ENCODE results near the gene AHRR.

The AHRR gene

DNA sequence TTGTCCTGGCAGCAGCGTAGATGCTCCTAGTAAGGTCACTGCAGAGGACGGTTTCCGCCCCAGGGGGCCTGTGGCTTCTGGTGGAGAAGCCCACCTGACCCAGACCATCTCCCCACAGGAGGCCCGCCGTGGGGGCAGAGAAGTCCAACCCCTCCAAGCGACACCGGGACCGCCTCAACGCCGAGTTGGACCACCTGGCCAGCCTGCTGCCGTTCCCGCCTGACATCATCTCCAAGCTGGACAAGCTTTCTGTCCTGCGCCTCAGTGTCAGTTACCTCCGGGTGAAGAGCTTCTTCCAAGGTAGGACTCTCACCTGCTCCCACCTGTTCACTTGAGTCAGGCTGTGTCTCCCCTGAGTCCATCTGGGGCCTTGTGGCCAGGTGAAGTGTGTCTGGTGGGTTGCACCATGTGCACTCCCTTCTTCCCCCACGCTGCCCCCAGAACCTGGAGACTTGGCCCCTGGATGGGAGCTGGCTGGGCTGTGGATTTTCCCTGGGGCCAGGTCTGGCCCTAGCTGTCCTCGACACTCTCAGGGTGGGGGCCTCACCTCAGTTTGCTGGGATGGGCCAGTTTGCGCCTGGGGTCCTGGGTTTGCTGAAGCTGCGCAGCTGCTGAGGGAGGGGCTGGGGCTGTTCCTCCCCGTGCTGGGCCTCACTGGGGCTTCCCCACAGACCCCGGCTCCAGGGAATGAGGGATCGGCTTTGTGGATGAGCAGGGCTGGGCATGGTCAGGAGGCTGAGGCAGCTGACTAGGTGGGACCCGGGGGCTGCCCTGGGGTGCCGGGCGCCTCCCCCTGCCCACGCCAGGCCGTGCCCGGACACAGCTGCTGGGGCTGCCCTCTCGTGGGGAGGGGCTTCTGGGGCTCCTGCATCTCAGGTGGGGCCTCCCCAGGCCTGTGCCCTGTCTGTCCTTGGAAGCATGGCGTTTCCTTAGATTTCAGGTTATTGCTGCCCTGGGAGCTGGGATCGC lies 32.4 kb downstream of the AHRR start:
- Histone ChIP-seq H2AFZ (ENCODE audit: low read length) (no peak overlapping the region), H3K27ac (ENCODE audit: low read depth, low read length, poor library complexity, severe bottlenecking) (no peak overlapping the region), H3K79me2 (ENCODE audit: insufficient read depth, low read length) (no peaks in the 10 kb centered on the region), H3K9ac (ENCODE audit: low read length) (no peak overlapping the region), H3K9me3 (ENCODE audit: low read length) (no peaks in the 10 kb centered on the region), H3F3A (ENCODE audit: insufficient read depth, low read length) (no peaks in the 10 kb centered on the region), H3K4me3 (ENCODE audit: low read depth, low read length, poor library complexity, severe bottlenecking) (no peak overlapping the region), H3K9me2 (ENCODE audit: low read depth, low read length) (no peaks in the 10 kb centered on the region), H4K20me1 (ENCODE audit: insufficient read depth, low read length) (no peaks in the 10 kb centered on the region), H3K4me2 (ENCODE audit: low read length) (no peak overlapping the region), H3K27me3 (ENCODE audit: insufficient read depth, low read length) (no peaks in the 10 kb centered on the region), H3K36me3 (ENCODE audit: insufficient read depth, low read length) (peaks cover 8% of the 10 kb centered on the region), H3K4me1 (ENCODE audit: insufficient read depth, low read length, severe bottlenecking) (no peaks in the 10 kb centered on the region)
- TF ChIP-seq, protein P1, sequence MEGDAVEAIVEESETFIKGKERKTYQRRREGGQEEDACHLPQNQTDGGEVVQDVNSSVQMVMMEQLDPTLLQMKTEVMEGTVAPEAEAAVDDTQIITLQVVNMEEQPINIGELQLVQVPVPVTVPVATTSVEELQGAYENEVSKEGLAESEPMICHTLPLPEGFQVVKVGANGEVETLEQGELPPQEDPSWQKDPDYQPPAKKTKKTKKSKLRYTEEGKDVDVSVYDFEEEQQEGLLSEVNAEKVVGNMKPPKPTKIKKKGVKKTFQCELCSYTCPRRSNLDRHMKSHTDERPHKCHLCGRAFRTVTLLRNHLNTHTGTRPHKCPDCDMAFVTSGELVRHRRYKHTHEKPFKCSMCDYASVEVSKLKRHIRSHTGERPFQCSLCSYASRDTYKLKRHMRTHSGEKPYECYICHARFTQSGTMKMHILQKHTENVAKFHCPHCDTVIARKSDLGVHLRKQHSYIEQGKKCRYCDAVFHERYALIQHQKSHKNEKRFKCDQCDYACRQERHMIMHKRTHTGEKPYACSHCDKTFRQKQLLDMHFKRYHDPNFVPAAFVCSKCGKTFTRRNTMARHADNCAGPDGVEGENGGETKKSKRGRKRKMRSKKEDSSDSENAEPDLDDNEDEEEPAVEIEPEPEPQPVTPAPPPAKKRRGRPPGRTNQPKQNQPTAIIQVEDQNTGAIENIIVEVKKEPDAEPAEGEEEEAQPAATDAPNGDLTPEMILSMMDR (IDR thresholded peaks at IDR 0.05; ENCODE audit: low read length), result no peak
- TF ChIP-seq EZH2 (IDR thresholded peaks at IDR 0.05; ENCODE audit: borderline replicate concordance, low read length), result no peak

DNA sequence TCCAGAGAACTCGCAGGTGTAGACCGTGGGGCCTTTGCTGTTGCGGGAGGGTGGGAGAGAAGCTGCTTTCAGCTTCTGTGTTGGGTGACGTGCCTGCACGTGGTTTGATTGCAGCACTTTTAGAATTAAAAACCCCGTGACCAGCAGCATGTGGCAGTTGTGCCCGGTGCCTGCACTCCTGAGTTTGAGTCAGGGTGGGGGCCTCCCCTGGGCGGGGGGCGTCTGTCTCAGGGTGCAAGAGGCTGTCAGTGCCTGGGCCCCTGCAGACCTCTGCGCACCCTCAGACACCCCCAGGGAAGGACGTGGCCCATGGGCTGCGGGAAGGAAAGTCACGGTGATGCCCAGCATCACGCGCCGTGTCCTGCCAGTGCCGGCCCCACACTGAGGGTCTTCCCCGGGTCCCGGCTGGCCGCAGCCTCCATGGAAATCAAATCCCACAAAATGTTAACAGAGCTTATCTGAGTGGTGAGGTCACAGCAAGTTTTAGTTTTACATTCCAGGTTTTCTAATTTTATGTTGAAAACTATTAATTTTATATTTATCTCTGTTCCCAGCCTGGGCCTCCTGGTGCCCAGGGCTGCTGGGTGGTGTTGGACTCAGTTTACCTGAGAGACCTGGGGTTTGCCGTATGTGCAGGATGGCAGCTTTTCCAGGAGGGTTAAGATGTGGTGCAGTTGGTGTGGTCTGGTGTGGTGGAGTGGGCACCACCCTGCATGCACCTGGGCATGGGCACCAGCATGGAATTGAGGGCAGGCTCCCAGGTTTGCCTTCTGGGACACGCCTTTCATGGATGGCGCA lies 33.3 kb downstream of the AHRR start:
- Histone ChIP-seq H3F3A (ENCODE audit: insufficient read depth, low read length) (no peaks in the 10 kb centered on the region), H3K4me1 (ENCODE audit: insufficient read depth, low read length, severe bottlenecking) (no peaks in the 10 kb centered on the region), H3K4me3 (ENCODE audit: low read depth, low read length, poor library complexity, severe bottlenecking) (no peak overlapping the region), H3K27me3 (ENCODE audit: insufficient read depth, low read length) (no peaks in the 10 kb centered on the region), H2AFZ (ENCODE audit: low read length) (no peak overlapping the region), H3K27ac (ENCODE audit: low read depth, low read length, poor library complexity, severe bottlenecking) (no peak overlapping the region), H3K79me2 (ENCODE audit: insufficient read depth, low read length) (no peaks in the 10 kb centered on the region), H3K9me2 (ENCODE audit: low read depth, low read length) (no peaks in the 10 kb centered on the region), H3K4me2 (ENCODE audit: low read length) (no peak overlapping the region), H3K9me3 (ENCODE audit: low read length) (no peaks in the 10 kb centered on the region), H3K36me3 (ENCODE audit: insufficient read depth, low read length) (peaks cover 8% of the 10 kb centered on the region), H4K20me1 (ENCODE audit: insufficient read depth, low read length) (no peaks in the 10 kb centered on the region), H3K9ac (ENCODE audit: low read length) (no peak overlapping the region)
- no peak for TF ChIP-seq EZH2 (IDR thresholded peaks at IDR 0.05; ENCODE audit: borderline replicate concordance, low read length)
- TF ChIP-seq, protein P1 (IDR thresholded peaks at IDR 0.05; ENCODE audit: low read length), result no peak

DNA sequence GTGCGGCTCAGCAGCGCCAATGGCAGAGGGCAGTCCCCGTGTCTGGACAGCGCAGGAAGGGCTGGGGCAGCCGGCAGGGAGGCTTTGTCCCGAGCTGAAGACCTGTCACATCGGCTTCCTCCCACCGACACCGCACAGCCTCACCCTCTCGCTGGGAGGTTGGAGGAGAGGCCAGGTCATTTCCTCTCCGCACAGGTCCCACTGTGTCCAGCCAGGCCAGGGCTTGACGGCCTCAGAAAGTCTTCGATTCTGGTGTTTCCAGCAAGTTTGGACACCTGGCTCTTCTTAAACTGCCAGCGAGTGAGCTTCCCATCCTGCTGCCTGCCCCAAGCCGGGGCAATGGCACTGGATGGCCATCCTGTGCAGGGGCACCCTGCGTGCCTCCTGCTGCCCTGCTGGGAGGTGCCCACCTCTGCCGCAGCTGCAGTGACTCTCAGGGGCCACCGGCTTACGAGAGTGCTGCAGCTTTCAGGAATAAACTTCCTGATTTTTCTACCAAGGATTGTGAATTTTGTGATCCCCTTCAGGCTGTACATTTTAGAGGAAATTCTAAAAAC lies 33.9 kb downstream of the AHRR start:
- peaks cover 12% of the 10 kb centered on the region for H3K36me3 ChIP-seq (ENCODE audit: insufficient read depth, low read length)
- no peak overlapping the region for H3K4me2 ChIP-seq (ENCODE audit: low read length)
- H3K9ac ChIP-seq (ENCODE audit: low read length), result no peak overlapping the region
- H3K4me3 ChIP-seq (ENCODE audit: low read depth, low read length, poor library complexity, severe bottlenecking), result no peak overlapping the region
- TF ChIP-seq EZH2 (IDR thresholded peaks at IDR 0.05; ENCODE audit: borderline replicate concordance, low read length), result no peak
- TF ChIP-seq, protein P1 (IDR thresholded peaks at IDR 0.05; ENCODE audit: low read length), result no peak
- H3K27ac ChIP-seq (ENCODE audit: low read depth, low read length, poor library complexity, severe bottlenecking), result no peak overlapping the region
- no peaks in the 10 kb centered on the region for H3K79me2 ChIP-seq (ENCODE audit: insufficient read depth, low read length)
- no peaks in the 10 kb centered on the region for H3K27me3 ChIP-seq (ENCODE audit: insufficient read depth, low read length)
- H3K9me3 ChIP-seq (ENCODE audit: low read length), result no peaks in the 10 kb centered on the region
- no peaks in the 10 kb centered on the region for H3K9me2 ChIP-seq (ENCODE audit: low read depth, low read length)
- no peaks in the 10 kb centered on the region for H3F3A ChIP-seq (ENCODE audit: insufficient read depth, low read length)
- no peaks in the 10 kb centered on the region for H4K20me1 ChIP-seq (ENCODE audit: insufficient read depth, low read length)
- H3K4me1 ChIP-seq (ENCODE audit: insufficient read depth, low read length, severe bottlenecking), result no peaks in the 10 kb centered on the region
- no peak overlapping the region for H2AFZ ChIP-seq (ENCODE audit: low read length)
